Karpas-422 (cell line): ENCODE results near the gene DCHS1. TPM values are rescaled to one million over a fixed set of nuclear protein-coding genes. Genes with fewer than 3 reads are reported as not detected.

Experiments
- DNase-seq: peaks from one replicate; pipeline ENCODE4 v3.0.0-alpha.2; 2015
- H2AFZ ChIP-seq: fragments of 200-600 bp; sonication (generic); 2 replicates; pipeline ENCODE4 v1.6.1; 2014; ENCODE audit warnings: antibody characterized with exemption, low read length, mixed read lengths
- H3K27ac ChIP-seq: fragments of 200-600 bp; sonication (generic); 2 replicates; pipeline ENCODE4 v1.5.1; 2014; ENCODE audit warnings: mild to moderate bottlenecking, low read length, moderate library complexity
- H3K27me3 ChIP-seq: fragments of 200-600 bp; sonication (generic); 2 replicates; pipeline ENCODE4 v1.6.1; 2014; ENCODE audit warnings: low read length, mixed read lengths
- H3K36me3 ChIP-seq: fragments of 200-600 bp; sonication (generic); 2 replicates; pipeline ENCODE4 v1.6.1; 2014; ENCODE audit warnings: low read length, mixed read lengths; ENCODE audit not compliant: insufficient read depth
- H3K4me1 ChIP-seq: fragments of 200-600 bp; sonication (generic); 2 replicates; pipeline ENCODE4 v1.6.1; 2014; ENCODE audit warnings: mild to moderate bottlenecking, low read length, mixed read lengths
- H3K4me2 ChIP-seq: fragments of 200-600 bp; sonication (generic); 2 replicates; pipeline ENCODE4 v1.6.1; 2014; ENCODE audit warnings: low read length, low read depth, mild to moderate bottlenecking; ENCODE audit not compliant: poor library complexity, severe bottlenecking
- H3K4me3 ChIP-seq: fragments of 200-600 bp; sonication (generic); 2 replicates; pipeline ENCODE4 v1.5.1; 2014; ENCODE audit warnings: mild to moderate bottlenecking, antibody characterized with exemption, low read length, mixed read lengths
- H3K79me2 ChIP-seq: fragments of 200-600 bp; sonication (generic); 2 replicates; pipeline ENCODE4 v1.6.1; 2014; ENCODE audit warnings: mild to moderate bottlenecking, low read length, mixed read lengths
- H3K9ac ChIP-seq: fragments of 200-600 bp; sonication (generic); 2 replicates; pipeline ENCODE4 v1.6.0; 2014; ENCODE audit warnings: low read length
- H3K9me2 ChIP-seq: fragments of 200-600 bp; sonication (generic), shearing (Covaris generic); replicated peaks from 2 replicates; pipeline ENCODE4 v1.6.0; 2014; ENCODE audit warnings: mild to moderate bottlenecking, low read length, moderate library complexity; ENCODE audit not compliant: insufficient read depth
- H3K9me3 ChIP-seq: fragments of 300-700, 200-600 bp; sonication (generic); 2 replicates; pipeline ENCODE4 v1.6.1; 2014; ENCODE audit warnings: low read length, mixed read lengths
- H4K20me1 ChIP-seq: fragments of 200-600 bp; sonication (generic); 2 replicates; pipeline ENCODE4 v1.6.1; 2014; ENCODE audit warnings: mild to moderate bottlenecking, antibody characterized with exemption, low read length, low read depth; ENCODE audit not compliant: insufficient read depth
- total RNA-seq: library from RNA; depleted of rRNA; stranded (reverse); fragments of >200 nt; shearing (Covaris generic); gene quantifications from 2 replicates; pipeline ENCODE4 v1.2.3, GENCODE V29; 2014; ENCODE audit warnings: low replicate concordance; rRNA removed

DCHS1 gene
- total RNA-seq, 1 experiment from 2014 or later = 0.04 TPM

DNA sequence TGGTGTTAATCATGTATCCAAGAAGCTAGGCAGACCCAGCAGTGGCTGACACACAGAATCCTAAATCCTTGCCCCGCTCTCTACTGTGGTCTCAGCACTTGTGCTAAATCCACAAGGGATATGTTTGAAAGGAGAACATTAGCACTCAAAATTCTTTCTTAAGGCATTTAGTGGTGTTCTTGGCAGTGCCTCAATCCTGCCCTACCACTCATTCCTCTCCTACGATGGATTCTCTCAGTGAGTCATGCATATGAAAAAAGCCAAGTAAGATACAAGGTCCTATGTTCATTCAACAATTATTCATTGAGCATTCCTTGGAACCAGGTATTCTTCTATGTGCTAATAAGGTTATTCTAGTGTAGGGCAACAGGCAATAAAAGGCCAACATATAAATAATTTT is 83.4 kb downstream of the DCHS1 start:
- Histone ChIP-seq H3K36me3 (no peaks in the 10 kb centered on the region), H3K9me3 (no peaks in the 10 kb centered on the region), H3K9ac (no peak overlapping the region), H3K4me3 (no peak overlapping the region), H3K9me2 (no peaks in the 10 kb centered on the region), H3K4me2 (no peak overlapping the region), H3K79me2 (0 out of 2 replicates have a peak, but pooled peaks cover 3% of the 10 kb centered on the region), H3K27ac (no peak overlapping the region), H4K20me1 (no peaks in the 10 kb centered on the region), H2AFZ (no peak overlapping the region), H3K4me1 (no peaks in the 10 kb centered on the region), H3K27me3 (no peaks in the 10 kb centered on the region)
- no peak for DNase-seq

DNA sequence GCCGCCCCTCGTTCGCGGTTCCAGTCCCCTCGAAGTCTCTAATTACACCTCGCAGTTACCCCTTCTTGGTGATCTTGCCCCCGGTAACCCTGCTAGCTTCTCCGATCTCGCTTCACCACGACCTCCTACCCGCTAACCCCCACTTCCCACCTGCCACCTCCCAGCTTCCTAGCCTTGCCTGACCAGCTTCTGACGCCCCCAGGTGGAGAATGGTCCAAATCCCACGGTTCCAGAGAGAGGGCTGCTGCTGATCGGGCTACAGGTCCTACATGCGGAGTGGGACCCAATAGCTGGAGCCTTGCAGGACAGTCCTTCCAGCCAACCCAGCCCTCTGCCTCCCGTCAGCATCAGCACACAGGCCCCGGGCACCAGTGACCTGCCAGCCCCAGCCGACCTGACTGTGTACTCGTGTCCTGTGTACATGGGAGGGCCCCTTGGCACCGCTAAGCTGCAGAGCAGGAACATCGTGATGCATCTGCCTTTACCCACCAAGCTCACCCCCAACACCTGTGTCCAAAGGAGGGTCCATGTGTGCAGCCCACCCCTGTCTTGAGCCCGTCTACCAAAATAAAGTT is 84.1 kb downstream of the DCHS1 start:
- no peak overlapping the region for H2AFZ ChIP-seq
- 0 out of 2 replicates have a peak, but pooled peaks cover 3% of the 10 kb centered on the region for H3K79me2 ChIP-seq
- no peaks in the 10 kb centered on the region for H3K27me3 ChIP-seq
- no peak for DNase-seq
- H3K36me3 ChIP-seq = no peaks in the 10 kb centered on the region
- H3K4me1 ChIP-seq = no peaks in the 10 kb centered on the region
- no peak overlapping the region for H3K4me3 ChIP-seq
- H3K9me2 ChIP-seq = no peaks in the 10 kb centered on the region
- no peak overlapping the region for H3K9ac ChIP-seq
- no peak overlapping the region for H3K4me2 ChIP-seq
- H3K9me3 ChIP-seq = no peaks in the 10 kb centered on the region
- H3K27ac ChIP-seq = no peak overlapping the region
- no peaks in the 10 kb centered on the region for H4K20me1 ChIP-seq

Other genes with a start within 250 kb of the DCHS1 start
- gene APBB1, start 236.7 kb downstream of the DCHS1 start, total RNA-seq = not detected in 2 replicates
- 0.22 TPM in 1 of 2 replicates, not detected in the other for gene HPX, start 214.8 kb downstream of the DCHS1 start, total RNA-seq
- gene TRIM3, start 181.9 kb downstream of the DCHS1 start, total RNA-seq = 13.3 and 20.4 TPM in 2 replicates
- 36.3 and 49.7 TPM in 2 replicates for gene ARFIP2, start 174.5 kb downstream of the DCHS1 start, total RNA-seq
- 36.3 and 57.2 TPM in 2 replicates for gene TIMM10B, start 174.3 kb downstream of the DCHS1 start, total RNA-seq
- gene DNHD1, start 158.5 kb downstream of the DCHS1 start, total RNA-seq = 40.3 and 53.5 TPM in 2 replicates
- gene RRP8, start 52.2 kb downstream of the DCHS1 start, total RNA-seq = 10.8 and 22.9 TPM in 2 replicates
- gene ILK, start 52.0 kb downstream of the DCHS1 start, total RNA-seq = 48.6 and 65.6 TPM in 2 replicates
- 158 and 192 TPM in 2 replicates for gene TAF10, start 43.6 kb downstream of the DCHS1 start, total RNA-seq
- gene TPP1, start 36.4 kb downstream of the DCHS1 start, total RNA-seq = 41.5 and 45.5 TPM in 2 replicates
- gene MRPL17, start 27.5 kb upstream of the DCHS1 start, total RNA-seq = 55.4 and 67.3 TPM in 2 replicates
- 0.22 and 0.48 TPM in 2 replicates for gene OR2AG2, start 116.2 kb upstream of the DCHS1 start, total RNA-seq
- gene OR2AG1, start 127.2 kb upstream of the DCHS1 start, total RNA-seq = not detected in 2 replicates
- gene OR6A2, start 143.9 kb upstream of the DCHS1 start, total RNA-seq = 0.54 and 2.9 TPM in 2 replicates
- gene OR10A5, start 189.9 kb upstream of the DCHS1 start, total RNA-seq = not detected in 2 replicates
- gene OR10A2, start 207.2 kb upstream of the DCHS1 start, total RNA-seq = not detected in 2 replicates
- not detected in 2 replicates for gene OR10A4, start 220.8 kb upstream of the DCHS1 start, total RNA-seq
- 0.36 and 0.71 TPM in 2 replicates for gene OR2D2, start 236.7 kb upstream of the DCHS1 start, total RNA-seq